SU-DHL-6 (cell line): ENCODE results near the gene WDR44.

Experiments
- H2AFZ ChIP-seq: fragments of 200-600 bp; sonication (generic); 2 replicates; pipeline ENCODE4 v1.6.1; 2014; ENCODE audit warnings: low read depth, mild to moderate bottlenecking, moderate library complexity, mixed read lengths, antibody characterized with exemption, low read length; ENCODE audit not compliant: severe bottlenecking
- H3F3A ChIP-seq: fragments of 200-600 bp; shearing (Covaris generic); 2 replicates; pipeline ENCODE4 v1.6.0; 2016; ENCODE audit warnings: antibody characterized with exemption, mild to moderate bottlenecking; ENCODE audit not compliant: insufficient read depth
- H3K27ac ChIP-seq: fragments of 200-600 bp; sonication (generic); 2 replicates; pipeline ENCODE4 v1.5.1; 2016; ENCODE audit warnings: low read depth, mild to moderate bottlenecking, low read length, moderate library complexity, mixed read lengths
- H3K27me3 ChIP-seq: fragments of 200-600 bp; sonication (generic), shearing (Covaris generic); 2 replicates; pipeline ENCODE4 v1.6.0; 2014; ENCODE audit warnings: mild to moderate bottlenecking, low read length
- H3K36me3 ChIP-seq: fragments of 200-600 bp; sonication (generic); 2 replicates; pipeline ENCODE4 v1.6.1; 2014; ENCODE audit warnings: mild to moderate bottlenecking, low read length, mixed read lengths
- H3K4me2 ChIP-seq: fragments of 300-600, 200-600 bp; shearing (Covaris generic), sonication (generic); 2 replicates; pipeline ENCODE4 v1.6.0; 2014; ENCODE audit warnings: low read length, low read depth, mild to moderate bottlenecking; ENCODE audit not compliant: poor library complexity, severe bottlenecking
- H3K4me3 ChIP-seq: fragments of 200-600 bp; sonication (generic); 2 replicates; pipeline ENCODE4 v1.5.1; 2014; ENCODE audit warnings: antibody characterized with exemption, low read length, mild to moderate bottlenecking, mixed read lengths; ENCODE audit not compliant: insufficient read depth, poor library complexity, severe bottlenecking
- H3K79me2 ChIP-seq: fragments of 200-600 bp; sonication (generic); 2 replicates; pipeline ENCODE4 v1.6.1; 2014; ENCODE audit warnings: mild to moderate bottlenecking, low read length, moderate library complexity; ENCODE audit not compliant: insufficient read depth
- H3K9ac ChIP-seq: fragments of 200-600 bp; sonication (generic); 2 replicates; pipeline ENCODE4 v1.7.0; 2014; ENCODE audit warnings: mild to moderate bottlenecking, low read length
- H3K9me2 ChIP-seq: fragments of 200-600 bp; sonication (generic); replicated peaks from 2 replicates; pipeline ENCODE4 v1.6.1; 2014; ENCODE audit warnings: low read length; ENCODE audit not compliant: insufficient read depth
- H3K9me3 ChIP-seq: fragments of 200-600 bp; sonication (generic); 2 replicates; pipeline ENCODE4 v1.6.1; 2014; ENCODE audit warnings: low read length, mixed read lengths; ENCODE audit not compliant: insufficient read depth
- H4K20me1 ChIP-seq: fragments of 200-600 bp; sonication (generic); 2 replicates; pipeline ENCODE4 v1.6.1; 2014; ENCODE audit warnings: low read depth, mild to moderate bottlenecking, antibody characterized with exemption, low read length, moderate library complexity, mixed read lengths
- CTCF ChIP-seq: fragments of 200-600 bp; sonication (generic); IDR thresholded peaks from one replicate; pipeline ENCODE4 v1.5.1; 2017; ENCODE audit warnings: antibody characterized with exemption, mild to moderate bottlenecking, low read length, moderate library complexity; ENCODE audit not compliant: insufficient read depth, poor library complexity, severe bottlenecking
- EZH2phosphoT487 ChIP-seq: fragments of 200-600 bp; sonication (generic), shearing (Covaris generic); conservative IDR thresholded peaks from 2 replicates; pipeline ENCODE4 v1.6.1; 2018; ENCODE audit warnings: mild to moderate bottlenecking, antibody characterized with exemption, low read length, moderate library complexity, mixed read lengths

WDR44 gene

GRCh38 chrX:118455013-118455412 lies 109.1 kb downstream of the WDR44 start:
- H2AFZ ChIP-seq = no peak overlapping the region
- no peak overlapping the region for H3K27ac ChIP-seq
- no peaks in the 10 kb centered on the region for H3K9me3 ChIP-seq
- TF ChIP-seq CTCF = no peak
- no peak for TF ChIP-seq EZH2phosphoT487
- no peak overlapping the region for H3K4me2 ChIP-seq
- H3K79me2 ChIP-seq = no peaks in the 10 kb centered on the region
- H3K9me2 ChIP-seq = no peaks in the 10 kb centered on the region
- no peak overlapping the region for H3K4me3 ChIP-seq
- no peaks in the 10 kb centered on the region for H3F3A ChIP-seq
- no peaks in the 10 kb centered on the region for H3K27me3 ChIP-seq
- H3K36me3 ChIP-seq = no peaks in the 10 kb centered on the region
- H3K9ac ChIP-seq = no peak overlapping the region
- H4K20me1 ChIP-seq = no peaks in the 10 kb centered on the region

- Histone ChIP-seq H3F3A (no peaks in the 10 kb centered on the region), H4K20me1 (no peaks in the 10 kb centered on the region), H3K4me2 (no peak overlapping the region), H3K36me3 (no peaks in the 10 kb centered on the region), H3K79me2 (no peaks in the 10 kb centered on the region), H3K9ac (no peak overlapping the region), H3K4me3 (no peak overlapping the region), H3K9me2 (no peaks in the 10 kb centered on the region), H3K27ac (no peak overlapping the region), H3K9me3 (no peaks in the 10 kb centered on the region), H2AFZ (no peak overlapping the region), H3K27me3 (no peaks in the 10 kb centered on the region)
- TF ChIP-seq EZH2phosphoT487 (no peak), CTCF (peak; percentile 24)
These were observed 113.6 kb downstream of the WDR44 start for GRCh38 chrX:118459494-118459893.

- Histone ChIP-seq H3K9me3 (no peaks in the 10 kb centered on the region), H3K79me2 (no peaks in the 10 kb centered on the region), H3K4me3 (no peak overlapping the region), H2AFZ (no peak overlapping the region), H3K9me2 (no peaks in the 10 kb centered on the region), H3K27ac (no peak overlapping the region), H4K20me1 (no peaks in the 10 kb centered on the region), H3K36me3 (no peaks in the 10 kb centered on the region), H3K4me2 (no peak overlapping the region), H3K27me3 (no peaks in the 10 kb centered on the region), H3F3A (no peaks in the 10 kb centered on the region), H3K9ac (no peak overlapping the region)
- no peak for TF ChIP-seq CTCF
- no peak for TF ChIP-seq EZH2phosphoT487
These were observed 118.6 kb downstream of the WDR44 start for GRCh38 chrX:118464501-118464900.
